Hepatocyte (in vitro differentiated cells): Measurements from ENCODE around the gene MTHFD1L. TPM values are rescaled to one million over a fixed set of nuclear protein-coding genes. Genes with fewer than 3 reads are reported as not detected.

ENCODE experiments used
- DNase-seq: peaks from one replicate; pipeline ENCODE4 v3.0.0-alpha.2; 2016; ENCODE audit warnings: low spot score
- H2AFZ ChIP-seq: fragments of 200-600 bp; sonication (generic); 2 replicates; pipeline ENCODE4 v1.6.0; 2016; ENCODE audit warnings: antibody characterized with exemption, mild to moderate bottlenecking
- H3K27ac ChIP-seq: fragments of 200-600 bp; sonication (generic); 2 replicates; pipeline ENCODE4 v1.5.1; 2016; ENCODE audit warnings: mild to moderate bottlenecking
- H3K27me3 ChIP-seq: fragments of 200-600 bp; sonication (generic); 2 replicates; pipeline ENCODE4 v1.6.1; 2016
- H3K36me3 ChIP-seq: fragments of 200-600 bp; sonication (generic); replicated peaks from 2 replicates; pipeline ENCODE4 v1.5.1; 2016; ENCODE audit warnings: low read depth; ENCODE audit not compliant: insufficient read depth
- H3K4me1 ChIP-seq: fragments of 200-600 bp; sonication (generic); 2 replicates; pipeline ENCODE4 v1.5.1; 2016; ENCODE audit warnings: mild to moderate bottlenecking, moderate library complexity; ENCODE audit not compliant: insufficient read depth
- H3K4me2 ChIP-seq: fragments of 200-600 bp; sonication (generic); 2 replicates; pipeline ENCODE4 v1.6.0; 2016
- H3K4me3 ChIP-seq: fragments of 200-600 bp; sonication (generic); 2 replicates; pipeline ENCODE4 v1.5.1; 2016; ENCODE audit warnings: mild to moderate bottlenecking
- H3K79me2 ChIP-seq: fragments of 200-600 bp; sonication (generic); 2 replicates; pipeline ENCODE4 v1.6.0; 2017; ENCODE audit warnings: mild to moderate bottlenecking
- H3K9me2 ChIP-seq: fragments of 200-600 bp; sonication (generic); replicated peaks from 2 replicates; pipeline ENCODE4 v1.6.0; 2017; ENCODE audit warnings: mild to moderate bottlenecking; ENCODE audit not compliant: insufficient read depth
- H3K9me3 ChIP-seq: fragments of 200-600 bp; sonication (generic); 2 replicates; pipeline ENCODE4 v1.5.1; 2016; ENCODE audit warnings: low read depth, mild to moderate bottlenecking
- H4K20me1 ChIP-seq: fragments of 200-600 bp; sonication (generic); 2 replicates; pipeline ENCODE4 v1.6.0; 2016; ENCODE audit warnings: mild to moderate bottlenecking; ENCODE audit not compliant: insufficient read depth, poor library complexity, severe bottlenecking
- CTCF ChIP-seq: fragments of 200-600 bp; sonication (generic); IDR thresholded peaks from 2 replicates; pipeline ENCODE4 v1.5.1; 2016; ENCODE audit warnings: antibody characterized with exemption, mild to moderate bottlenecking; ENCODE audit not compliant: poor library complexity
- EZH2 ChIP-seq: fragments of 200-600 bp; sonication (generic); IDR thresholded peaks from 2 replicates; pipeline ENCODE4 v1.6.1; 2016; ENCODE audit warnings: antibody characterized with exemption, mild to moderate bottlenecking, borderline replicate concordance
- EZH2phosphoT487 ChIP-seq: fragments of 200-600 bp; sonication (generic); IDR thresholded peaks from one replicate; pipeline ENCODE4 v1.6.1; 2018; ENCODE audit warnings: antibody characterized with exemption, mild to moderate bottlenecking, low read depth, moderate library complexity; ENCODE audit not compliant: unreplicated experiment, severe bottlenecking
- WGBS: methylation state at CpG from one replicate; pipeline ENCODE4 v1.1.6; 2016; ENCODE audit warnings: low lambda C conversion rate; ENCODE audit errors: missing lambda C conversion rate; 5-methylcytosine and 5-hydroxymethylcytosine counted together
- polyA plus RNA-seq: library from polyadenylated mRNA; unstranded; fragments of >200 nt; fragmentation: Nextera tagmentation; extraction: Ambion mirVana; gene quantifications from 2 replicates; pipeline ENCODE4 v1.2.1, GENCODE V29; 2016
- total RNA-seq: library from RNA; depleted of rRNA; stranded (reverse); fragments of >200 nt; gene quantifications from 2 replicates; pipeline ENCODE4 v1.2.3, GENCODE V29; 2014

MTHFD1L gene
- total and polyA plus RNA-seq, 2 experiments from 2014 or later: 28.4 to 30.8 TPM

GRCh38 chr6:150881911-150882481, 16.5 kb downstream of the MTHFD1L start:
- Histone ChIP-seq H3K36me3 (no peaks in the 10 kb centered on the region), H3K79me2 (peaks cover 15% of the 10 kb centered on the region), H3K4me2 (peak overlapping the region; percentile 8), H3K27me3 (no peaks in the 10 kb centered on the region), H3K27ac (peak overlapping the region; percentile 79), H2AFZ (no peak overlapping the region), H3K9me3 (no peaks in the 10 kb centered on the region), H3K9me2 (no peaks in the 10 kb centered on the region), H4K20me1 (no peaks in the 10 kb centered on the region), H3K4me3 (no peak overlapping the region), H3K4me1 (peaks cover 20% of the 10 kb centered on the region)
- DNase-seq: peak; percentile 71
- TF ChIP-seq CTCF: no peak
- TF ChIP-seq EZH2phosphoT487: no peak
- TF ChIP-seq EZH2: no peak
- WGBS: 7% methylated on average over 3 of the region's 3 CpGs

DNA sequence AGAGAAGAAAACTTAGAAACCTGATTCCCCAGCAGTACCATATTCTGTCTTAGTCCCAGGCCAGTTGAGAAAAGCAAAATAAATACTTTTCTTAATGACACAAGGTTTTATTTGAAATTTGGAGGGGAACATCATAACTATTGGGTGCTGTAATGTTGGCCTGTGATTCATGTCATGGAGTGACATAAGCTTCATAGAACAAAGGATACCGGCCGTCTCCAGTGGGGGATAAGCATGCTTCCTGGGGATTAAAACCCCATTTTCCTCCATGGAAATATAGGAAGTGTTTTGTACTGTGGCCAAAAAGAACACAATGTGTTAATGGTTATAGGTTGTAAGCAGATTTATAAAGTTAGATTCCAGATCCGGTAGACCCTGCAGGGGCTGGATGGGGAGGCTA, 18.0 kb downstream of the MTHFD1L start:
- H3K9me2 ChIP-seq: no peaks in the 10 kb centered on the region
- no peaks in the 10 kb centered on the region for H3K36me3 ChIP-seq
- no peak for DNase-seq
- no peaks in the 10 kb centered on the region for H4K20me1 ChIP-seq
- no peak overlapping the region for H2AFZ ChIP-seq
- TF ChIP-seq EZH2phosphoT487 (no peak), EZH2 (no peak), CTCF (no peak)
- WGBS: 75% methylated on average over 3 of the region's 3 CpGs
- H3K4me3 ChIP-seq: no peak overlapping the region
- H3K79me2 ChIP-seq: peaks cover 9% of the 10 kb centered on the region
- peaks cover 18% of the 10 kb centered on the region for H3K4me1 ChIP-seq
- H3K27me3 ChIP-seq: no peaks in the 10 kb centered on the region
- no peak overlapping the region for H3K4me2 ChIP-seq
- no peaks in the 10 kb centered on the region for H3K9me3 ChIP-seq
- H3K27ac ChIP-seq: peak overlapping the region; percentile 79

GRCh38 chr6:150886155-150886554, 20.7 kb downstream of the MTHFD1L start:
- Histone ChIP-seq H3K27me3 (no peaks in the 10 kb centered on the region), H4K20me1 (no peaks in the 10 kb centered on the region), H3K4me3 (no peak overlapping the region), H2AFZ (no peak overlapping the region), H3K9me2 (no peaks in the 10 kb centered on the region), H3K27ac (no peak overlapping the region), H3K36me3 (no peaks in the 10 kb centered on the region), H3K79me2 (peaks cover 2% of the 10 kb centered on the region), H3K9me3 (no peaks in the 10 kb centered on the region), H3K4me2 (no peak overlapping the region), H3K4me1 (peaks cover 18% of the 10 kb centered on the region)
- DNase-seq: no peak
- TF ChIP-seq EZH2phosphoT487 (no peak), EZH2 (no peak), CTCF (no peak)
- WGBS: 97% methylated on average over 7 of the region's 7 CpGs
